ENCODE data around the gene TMPRSS4. TPM values are rescaled to one million over a fixed set of nuclear protein-coding genes. Genes with fewer than 3 reads are reported as not detected.

TMPRSS4 gene
- total RNA-seq, 2 experiments from 2014 or later = not detected

DNA sequence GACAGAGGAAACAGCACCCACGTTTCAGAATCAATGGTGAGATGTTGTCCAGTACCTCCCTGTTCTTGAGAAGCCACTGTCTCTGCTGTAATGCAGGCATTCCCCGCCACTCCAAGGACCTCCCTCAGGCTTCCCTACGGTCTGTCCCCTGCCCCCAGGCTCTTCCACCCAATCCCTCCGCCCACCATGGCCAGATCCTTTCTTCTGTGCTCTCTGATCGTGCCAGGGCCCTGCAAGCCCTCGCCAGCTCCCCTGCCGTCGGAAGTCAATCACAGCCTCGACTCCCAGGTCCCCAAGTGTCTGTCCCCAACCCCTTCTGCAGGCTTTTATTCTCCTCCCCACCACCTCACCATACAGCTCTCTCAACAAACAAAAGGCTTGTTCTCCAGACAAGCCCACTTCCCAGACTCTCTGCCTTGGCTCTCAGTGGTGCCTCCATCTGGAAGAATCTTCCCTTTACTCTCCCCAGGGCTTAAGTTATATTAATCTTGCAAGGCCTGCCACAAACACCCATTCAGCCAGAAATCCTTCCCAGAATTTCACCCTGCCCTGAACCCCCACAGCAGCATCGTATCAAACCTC, 62.1 kb downstream of the TMPRSS4 start:
- H3K27ac ChIP-seq (ENCODE audit: low read depth in 1 of 2, low read length in 2 of 2) = no peak overlapping the region
- H3K36me3 Mint-ChIP-seq (ENCODE audit: low read depth) = no peaks in the 10 kb centered on the region
- intact Hi-C loops (cut with DNase I, micrococcal nuclease) = no loop called here
- POLR2A ChIA-PET = no interaction called here
- DNase-seq = no peak
- no peak overlapping the region for H3K4me3 Mint-ChIP-seq
- ATAC-seq (ENCODE audit: poor library complexity) = no peak
- TF ChIP-seq CTCF (IDR thresholded peaks at IDR 0.05) = no peak
- H3K36me3 ChIP-seq (ENCODE audit: insufficient read depth, low read length) = no peaks in the 10 kb centered on the region
- H3K27ac Mint-ChIP-seq = no peak overlapping the region
- peaks cover 64% of the 10 kb centered on the region for H3K27me3 Mint-ChIP-seq
- peaks cover 3% of the 10 kb centered on the region for H3K4me1 ChIP-seq (ENCODE audit: insufficient read depth, low read length)
- H3K27me3 ChIP-seq (ENCODE audit: control insufficient read depth in 1 of 2, insufficient read depth in 2 of 2, low read length in 2 of 2) = peaks cover 18 to 33% of the 10 kb centered on the region in 2 experiments
- no peaks in the 10 kb centered on the region for H3K4me1 Mint-ChIP-seq (ENCODE audit: low read depth)
- no peak overlapping the region for H3K4me3 ChIP-seq (ENCODE audit: low read length)
- no peaks in the 10 kb centered on the region for H3K9me3 ChIP-seq (ENCODE audit: control insufficient read depth in 1 of 2, insufficient read depth in 1 of 2, low read length in 2 of 2)
- CTCF ChIA-PET = no interaction called here
- no peaks in the 10 kb centered on the region for H3K9me3 Mint-ChIP-seq

- no peak overlapping the region for H3K4me3 ChIP-seq (ENCODE audit: low read length)
- DNase-seq (no peak), ATAC-seq (ENCODE audit: poor library complexity) (no peak)
- H3K27ac Mint-ChIP-seq = no peak overlapping the region
- POLR2A ChIA-PET = no interaction called here
- H3K27me3 ChIP-seq (ENCODE audit: control insufficient read depth in 1 of 2, insufficient read depth in 2 of 2, low read length in 2 of 2) = peaks cover 22 to 40% of the 10 kb centered on the region in 2 experiments
- peaks cover 3% of the 10 kb centered on the region for H3K4me1 ChIP-seq (ENCODE audit: insufficient read depth, low read length)
- H3K9me3 ChIP-seq (ENCODE audit: control insufficient read depth in 1 of 2, insufficient read depth in 1 of 2, low read length in 2 of 2) = no peaks in the 10 kb centered on the region
- H3K4me3 Mint-ChIP-seq = no peak overlapping the region
- no peaks in the 10 kb centered on the region for H3K9me3 Mint-ChIP-seq
- H3K4me1 Mint-ChIP-seq (ENCODE audit: low read depth) = no peaks in the 10 kb centered on the region
- TF ChIP-seq CTCF (IDR thresholded peaks at IDR 0.05) = no peak
- H3K36me3 ChIP-seq (ENCODE audit: insufficient read depth, low read length) = no peaks in the 10 kb centered on the region
- intact Hi-C loops (cut with DNase I, micrococcal nuclease) = no loop called here
- no peak overlapping the region for H3K27ac ChIP-seq (ENCODE audit: low read depth in 1 of 2, low read length in 2 of 2)
- peaks cover 64% of the 10 kb centered on the region for H3K27me3 Mint-ChIP-seq
- no peaks in the 10 kb centered on the region for H3K36me3 Mint-ChIP-seq (ENCODE audit: low read depth)
- CTCF ChIA-PET = interaction anchor here (0.7 kb wide), 1 partner anchor 939 kb away, joined by 3 read pairs; no protein-coding TSS in a partner anchor
Observed at GRCh38 chr11:118139578-118139977, 62.7 kb downstream of the TMPRSS4 start.

- Histone ChIP-seq H3K36me3 (ENCODE audit: insufficient read depth, low read length) (no peaks in the 10 kb centered on the region), H3K4me3 (ENCODE audit: low read length) (no peak overlapping the region), H3K4me1 (ENCODE audit: insufficient read depth, low read length) (peaks cover 16% of the 10 kb centered on the region), H3K27me3 (ENCODE audit: control insufficient read depth in 1 of 2, insufficient read depth in 2 of 2, low read length in 2 of 2) (peaks cover 17 to 48% of the 10 kb centered on the region in 2 experiments), H3K9me3 (ENCODE audit: control insufficient read depth in 1 of 2, insufficient read depth in 1 of 2, low read length in 2 of 2) (no peaks in the 10 kb centered on the region), H3K27ac (ENCODE audit: low read depth in 1 of 2, low read length in 2 of 2) (no peak overlapping the region)
- Mint-ChIP-seq H3K27me3 (peaks cover 70% of the 10 kb centered on the region), H3K4me3 (no peak overlapping the region), H3K27ac (no peak overlapping the region), H3K4me1 (ENCODE audit: low read depth) (peaks cover 5% of the 10 kb centered on the region), H3K36me3 (ENCODE audit: low read depth) (no peaks in the 10 kb centered on the region), H3K9me3 (no peaks in the 10 kb centered on the region)
- POLR2A ChIA-PET = no interaction called here
- ATAC-seq (ENCODE audit: poor library complexity) (no peak), DNase-seq (peak in 2 of 14 experiments; percentile 39 to 48)
- CTCF ChIA-PET = no interaction called here
- intact Hi-C loops (cut with DNase I, micrococcal nuclease) = no loop called here
- TF ChIP-seq CTCF (IDR thresholded peaks at IDR 0.05) = no peak
Observed at GRCh38 chr11:118142081-118142480, 65.2 kb downstream of the TMPRSS4 start.

All from CD4-positive, alpha-beta T cell (primary cell).